Measurements from ENCODE around the gene SYCP2L.
"Not testable (repeated sequence)": the region's sequence is repeated elsewhere in the genome, so short reads cannot be mapped to it uniquely, and the experiment has no call there.

SYCP2L gene

DNA sequence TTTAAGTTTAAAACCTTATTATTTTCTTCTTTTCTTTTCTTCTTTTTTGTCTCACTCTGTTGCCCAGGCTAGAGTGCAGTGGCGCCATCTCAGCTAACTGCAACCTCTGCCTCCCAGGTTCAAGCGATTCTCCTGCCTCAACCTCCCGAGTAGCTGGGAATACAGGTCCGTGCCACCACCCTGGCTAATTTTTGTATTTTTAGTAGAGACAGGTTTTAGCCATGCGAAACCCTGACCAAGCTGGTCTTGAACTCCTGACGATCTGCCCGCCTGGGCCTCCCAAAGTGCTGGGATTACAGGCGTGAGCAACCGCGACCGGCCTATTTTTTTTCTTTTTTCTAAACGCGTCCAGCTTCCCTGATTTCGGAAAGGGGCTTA lies 4.6 kb upstream of the SYCP2L start:
- not testable (repeated sequence) for DNase-seq

DNA sequence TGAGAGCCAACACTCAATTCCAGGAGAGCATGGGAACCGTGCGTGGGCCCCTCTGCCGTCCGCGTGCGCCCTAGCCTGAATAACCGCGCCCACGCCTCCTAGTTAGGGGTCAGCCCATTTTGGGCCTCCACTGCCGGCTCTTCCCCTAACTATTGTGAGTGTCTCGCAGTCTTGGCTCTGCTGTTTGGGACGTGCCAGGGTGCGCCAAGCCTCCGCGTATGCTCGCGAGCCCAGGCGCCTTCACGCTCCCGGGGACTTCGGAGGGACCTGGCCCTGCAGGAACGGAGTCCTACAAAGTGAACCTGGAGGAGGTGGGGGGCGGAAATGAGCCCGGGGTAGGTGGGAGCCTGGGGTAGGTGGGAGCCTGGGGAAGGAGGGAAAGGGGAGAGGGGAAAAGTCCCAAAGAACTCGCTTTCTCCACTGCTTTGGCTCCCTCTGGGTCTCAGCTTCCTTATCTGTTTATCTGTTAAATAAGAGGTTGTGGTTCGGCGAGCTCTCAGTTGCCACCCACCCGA lies 4.1 kb upstream of the SYCP2L start:
- no peak for DNase-seq

DNA sequence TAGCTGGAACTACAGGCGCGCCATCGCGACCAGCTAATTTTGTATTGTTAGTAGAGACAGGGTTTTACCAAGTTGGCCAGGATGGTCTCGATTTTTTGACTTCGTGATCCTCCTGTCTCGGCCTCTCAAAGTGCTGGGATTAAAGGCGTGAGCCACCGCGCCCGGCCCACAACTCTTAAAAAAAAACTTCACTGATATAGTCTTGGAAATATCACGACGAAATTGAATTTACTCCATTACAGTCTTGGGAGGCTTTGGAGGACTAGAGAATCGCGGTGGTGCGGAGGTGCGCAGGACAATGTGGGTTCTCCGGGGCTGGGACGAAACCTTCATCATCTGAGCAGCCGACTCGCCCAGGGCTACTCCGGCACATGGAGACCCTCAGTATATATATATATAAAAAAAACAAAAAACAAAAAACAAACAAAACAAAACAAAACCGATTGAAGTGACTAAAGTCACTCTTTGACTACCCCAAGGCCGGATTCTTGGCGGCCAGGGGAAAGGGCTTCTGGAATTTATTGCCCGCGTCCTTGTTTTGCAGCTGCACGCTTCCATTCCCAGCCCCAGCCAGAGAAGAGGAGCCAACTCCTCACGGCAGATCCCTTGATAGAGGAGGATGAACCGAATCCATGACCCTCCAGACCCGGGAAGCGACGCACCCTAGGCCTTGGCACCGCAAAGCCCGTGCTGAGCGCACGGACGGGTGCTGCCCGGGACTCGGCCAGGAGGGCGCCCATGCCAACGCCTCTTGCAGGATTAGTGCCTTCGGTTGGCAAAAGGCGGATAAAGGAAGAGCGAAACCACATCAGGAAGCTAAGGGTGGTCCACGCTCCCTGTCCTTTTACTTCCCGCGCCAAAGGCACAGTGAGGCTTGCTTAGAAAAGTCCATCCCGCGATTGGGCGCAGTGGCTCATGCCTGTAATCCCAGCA lies 3.3 kb upstream of the SYCP2L start:
- DNase-seq: no peak

DNA sequence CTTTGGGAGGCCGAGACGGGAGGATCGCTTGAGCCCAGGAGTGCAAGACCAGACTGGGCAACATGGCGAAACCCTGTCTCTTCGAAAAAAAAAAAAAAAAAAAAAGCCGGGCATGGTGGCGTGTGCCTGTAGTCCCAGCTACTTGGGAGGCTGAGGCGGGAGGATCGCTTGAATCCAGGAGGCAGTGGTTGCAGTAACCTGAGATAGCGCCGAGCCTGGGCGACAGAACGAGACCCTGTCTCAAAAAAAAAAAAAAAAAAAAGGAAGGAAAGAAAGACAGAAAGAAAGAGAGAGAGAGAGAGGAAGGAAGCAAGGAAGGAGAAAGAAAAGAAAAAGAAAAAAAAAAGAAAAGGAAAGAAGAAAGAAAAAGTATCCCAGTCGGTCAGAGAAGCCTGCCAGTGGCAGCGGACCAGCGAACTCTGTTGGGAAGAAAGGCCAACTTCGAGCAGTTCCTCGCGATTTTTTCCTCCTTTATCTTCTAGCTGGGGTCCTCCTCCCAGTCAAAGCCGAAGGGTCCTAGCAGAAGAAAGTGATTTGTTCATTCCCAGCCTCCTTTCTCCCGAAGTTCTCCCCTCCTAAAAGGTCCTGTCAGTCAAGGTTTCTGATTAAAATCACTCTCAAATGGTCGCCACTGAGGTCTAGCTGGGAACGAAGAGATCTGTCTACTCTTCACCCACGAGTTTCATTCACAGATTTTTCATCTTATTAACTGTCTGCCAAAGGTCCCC lies 2.4 kb upstream of the SYCP2L start:
- no peak for DNase-seq

DNA sequence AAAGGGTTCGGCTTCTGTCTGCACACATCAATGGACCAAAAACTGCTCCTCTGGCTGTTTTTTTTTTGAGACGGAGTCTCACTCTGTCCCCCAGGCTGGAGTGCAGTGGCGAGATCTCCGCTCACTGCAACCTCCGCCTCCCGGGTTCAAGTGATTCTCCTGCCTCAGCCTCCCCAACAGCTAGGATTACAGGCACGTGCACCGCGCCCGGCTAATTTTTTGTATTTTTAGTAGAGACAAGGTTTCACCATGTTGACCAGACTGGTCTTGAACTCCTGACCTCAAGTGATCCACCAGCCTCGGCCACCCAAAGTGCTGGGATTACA lies 524 bp upstream of the SYCP2L start:
- DNase-seq: not testable (repeated sequence)

DNA sequence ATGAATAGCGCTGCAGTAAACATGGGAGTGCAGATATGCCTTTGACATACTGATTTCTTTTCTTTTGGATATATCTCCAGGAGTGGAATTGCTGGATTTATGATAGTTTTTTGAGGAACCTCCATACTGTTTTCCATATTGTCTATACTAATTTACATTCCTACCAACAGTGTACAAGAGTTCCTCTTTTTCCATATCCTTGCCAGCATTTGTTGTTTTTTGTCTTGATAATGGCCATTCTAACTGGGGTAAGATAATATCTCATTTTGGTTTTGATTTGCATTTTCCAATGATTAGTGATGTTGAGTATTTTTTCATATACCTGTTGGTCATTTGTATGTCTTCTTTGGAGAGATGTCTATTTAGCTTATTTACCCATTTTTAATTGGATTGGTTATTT lies 3.3 kb downstream of the SYCP2L start:
- DNase-seq: no peak

DNA sequence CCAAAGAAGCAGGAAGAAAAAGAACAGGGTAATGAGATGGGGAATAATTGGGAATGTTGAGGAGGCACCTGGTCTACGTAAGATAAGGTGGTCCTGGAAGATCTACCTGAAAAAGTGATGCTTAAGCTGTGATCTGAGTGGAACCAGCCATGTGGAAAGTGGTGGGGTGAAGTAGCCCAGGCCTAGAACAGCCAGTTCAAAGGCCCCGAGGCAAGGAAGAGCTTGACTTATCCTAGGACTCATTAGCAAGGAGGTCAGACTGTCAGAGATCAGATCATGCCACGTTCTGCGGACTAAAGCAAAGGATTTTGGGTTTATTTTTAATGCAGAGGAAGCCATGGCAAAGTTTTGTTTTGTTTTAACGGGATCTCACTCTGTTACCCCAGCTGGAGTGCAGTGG lies 5.1 kb downstream of the SYCP2L start:
- DNase-seq: no peak

DNA sequence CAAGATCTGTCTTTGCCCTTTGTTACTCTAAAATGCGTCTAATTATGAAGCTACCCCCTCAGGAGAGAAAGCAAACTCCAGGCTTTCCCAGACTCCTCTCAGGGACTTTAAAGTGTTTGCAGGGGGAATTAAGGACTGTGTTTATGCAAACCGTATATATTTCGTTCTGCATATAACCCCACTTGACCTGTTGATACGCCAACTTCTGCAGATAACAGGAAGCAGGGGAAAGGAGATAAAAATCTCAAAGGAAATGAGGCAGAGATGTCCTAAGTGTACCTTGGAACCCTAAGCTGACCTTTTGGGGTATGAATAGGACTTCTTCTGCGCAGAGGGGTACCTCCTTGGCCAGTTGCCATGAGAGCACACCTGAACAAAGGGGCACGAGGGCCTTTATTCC lies 8.1 kb downstream of the SYCP2L start:
- DNase-seq: no peak

DNA sequence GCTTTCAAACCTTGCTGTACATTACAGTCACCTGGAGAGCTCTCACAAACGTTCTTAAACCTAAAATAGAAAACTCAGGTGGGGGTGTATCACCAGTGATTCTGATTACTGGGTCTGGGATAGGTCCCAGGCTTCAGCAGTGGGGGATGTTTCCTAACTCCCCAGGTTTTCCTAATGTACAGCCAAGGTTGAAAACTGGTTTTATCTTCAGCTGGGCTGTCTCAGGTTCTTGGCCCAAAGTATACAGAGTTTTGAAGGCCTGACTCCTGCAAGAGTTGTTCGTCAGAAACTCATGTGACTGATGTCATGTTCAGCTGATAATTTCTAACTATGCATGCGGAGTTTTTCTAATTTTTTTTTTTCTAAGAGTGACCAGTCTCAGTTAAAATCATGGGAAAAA lies 9.8 kb downstream of the SYCP2L start:
- DNase-seq: no peak

DNA sequence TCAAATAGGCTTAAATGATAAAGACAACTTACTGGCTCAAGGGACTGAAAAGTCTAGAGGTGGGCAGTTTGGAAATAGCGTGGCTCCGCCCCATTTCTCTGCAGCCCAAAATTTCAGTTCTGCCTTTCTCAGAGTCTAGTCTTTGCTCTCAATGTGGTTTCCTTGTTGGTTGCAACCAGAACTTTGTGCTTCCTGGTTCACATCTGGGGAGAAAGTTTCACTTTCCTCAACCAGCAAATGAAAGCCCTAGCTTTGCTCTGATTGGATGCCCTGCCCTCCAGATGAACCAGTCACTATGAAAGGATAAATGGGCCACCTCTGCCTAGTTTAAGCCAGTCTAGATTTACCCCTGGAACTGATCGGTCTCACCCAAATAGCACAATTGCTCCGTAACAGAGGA lies 14.9 kb downstream of the SYCP2L start:
- DNase-seq: no peak

DNA sequence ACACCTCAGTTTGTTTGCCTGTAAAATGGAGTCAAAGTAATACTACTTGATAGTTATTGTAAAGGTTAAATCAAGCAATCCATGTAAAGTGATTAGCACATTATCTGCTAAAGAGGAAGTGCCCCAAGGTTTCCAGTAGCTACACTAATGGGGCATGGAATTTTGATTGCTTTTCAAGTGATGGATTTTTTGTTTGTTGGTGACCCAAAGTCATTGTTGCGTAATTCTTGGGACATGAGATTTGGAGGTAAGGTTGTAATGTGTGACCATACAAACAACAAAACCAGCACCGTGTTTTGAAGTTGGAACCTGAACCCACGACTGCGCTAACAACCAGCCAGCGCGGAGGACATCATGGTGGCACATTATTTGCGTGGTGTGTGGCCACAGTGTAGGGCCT lies 17.2 kb downstream of the SYCP2L start:
- DNase-seq: no peak

DNA sequence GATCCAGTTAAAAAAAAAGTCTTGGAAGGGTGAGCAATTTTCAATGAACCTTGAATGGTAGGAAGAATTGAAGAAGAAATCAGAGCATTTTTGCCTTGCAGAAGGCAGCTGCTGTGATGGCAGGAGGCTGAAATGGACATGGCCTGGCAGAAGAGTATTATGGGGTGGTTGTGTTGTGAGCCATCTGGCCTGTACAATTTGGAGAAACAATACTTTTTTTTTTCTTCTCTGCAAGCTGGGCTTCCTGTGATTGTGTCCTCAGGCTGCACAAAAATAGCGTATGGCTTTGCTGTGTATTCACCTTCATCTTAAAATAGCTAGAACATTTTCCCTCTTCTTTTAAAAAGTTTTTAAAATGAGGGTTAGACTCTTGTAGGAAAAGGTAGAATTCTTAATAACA lies 21.4 kb downstream of the SYCP2L start:
- no peak for DNase-seq

GRCh38 chr6:10919520-10919919 lies 32.7 kb downstream of the SYCP2L start:
- DNase-seq: not testable (repeated sequence)

DNA sequence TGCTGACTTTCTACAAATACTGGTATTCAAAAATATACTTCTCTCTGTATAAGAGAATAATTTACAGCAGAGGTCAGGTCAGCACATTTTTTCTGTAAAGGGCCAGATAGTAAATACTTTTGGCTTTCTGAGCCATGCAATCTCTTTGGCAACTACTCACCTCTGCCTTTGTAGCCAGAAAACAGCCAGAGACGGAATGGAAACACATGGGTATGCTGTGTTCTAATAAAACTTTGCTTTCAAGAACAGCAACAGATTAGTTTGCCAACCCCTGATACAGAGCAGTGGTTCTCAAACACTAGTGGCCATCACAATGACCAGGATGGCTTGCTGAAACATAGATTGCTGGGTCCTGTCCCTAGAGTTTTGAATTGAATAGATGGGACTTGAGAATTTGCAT lies 46.3 kb downstream of the SYCP2L start:
- DNase-seq: no peak

- DNase-seq: no peak
These were observed 53.0 kb downstream of the SYCP2L start for GRCh38 chr6:10939840-10940239.

DNA sequence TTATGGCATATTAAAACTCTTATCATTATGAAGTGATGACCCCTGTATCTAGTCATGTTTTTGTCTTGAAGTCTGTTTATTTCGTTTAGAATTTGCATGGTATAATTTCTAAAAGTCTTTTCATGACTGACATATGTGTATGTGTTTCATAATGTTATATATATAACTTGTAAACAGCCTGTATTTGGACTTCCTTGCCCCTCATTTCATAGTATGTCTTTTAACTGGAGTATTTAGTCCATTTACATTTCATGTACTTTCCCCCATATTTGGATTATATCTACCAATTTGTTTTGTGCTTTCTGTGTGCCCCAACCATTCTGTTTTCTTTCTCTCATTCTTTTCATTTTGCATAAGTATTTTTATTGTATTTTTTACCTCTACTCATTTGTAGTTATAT lies 59.0 kb downstream of the SYCP2L start:
- DNase-seq: no peak

GRCh38 chr6:10947966-10948365 lies 61.1 kb downstream of the SYCP2L start:
- no peak for DNase-seq

DNA sequence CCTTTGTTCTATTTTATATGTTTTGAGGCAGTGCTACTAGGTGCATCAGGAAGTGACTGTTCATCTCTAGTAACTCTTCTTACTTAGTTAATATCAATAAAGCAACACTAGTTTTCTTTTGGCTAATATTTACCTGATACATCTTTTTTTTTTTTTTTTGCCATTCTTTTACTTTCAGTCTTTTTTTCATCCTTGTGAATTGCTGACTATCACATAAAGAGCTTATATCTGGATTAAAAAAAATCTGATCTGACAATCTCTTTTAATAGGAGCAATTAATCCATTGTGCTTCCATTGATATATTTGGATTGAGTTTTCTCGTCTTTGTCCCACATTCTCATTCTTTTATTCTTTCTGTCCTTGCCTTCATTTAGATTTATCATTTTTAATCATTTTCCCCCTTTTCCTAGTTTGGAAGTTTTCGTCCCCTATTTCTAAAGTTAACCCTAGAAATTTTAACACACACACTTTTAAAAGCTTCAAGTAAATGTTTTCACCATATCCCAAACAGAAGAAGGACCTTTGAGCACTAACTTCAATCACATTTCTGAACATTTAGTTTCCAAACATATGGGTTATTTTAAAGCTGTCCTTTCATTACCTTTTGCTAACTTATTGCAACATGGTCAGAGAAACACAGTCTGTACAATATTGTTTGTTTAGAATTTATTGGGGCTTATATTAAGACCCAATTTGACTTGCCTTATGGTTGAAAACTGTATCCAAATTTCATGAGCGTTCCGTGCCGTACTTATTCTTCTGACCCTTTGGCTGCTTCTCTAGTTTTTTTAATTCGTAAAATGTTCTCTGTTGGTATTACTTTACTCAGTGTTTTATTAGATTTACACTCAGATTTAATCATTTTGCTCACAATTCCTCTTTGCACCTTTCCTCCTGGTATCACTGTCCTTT lies 63.0 kb downstream of the SYCP2L start:
- no peak for DNase-seq

- DNase-seq: no peak
These were observed 64.9 kb downstream of the SYCP2L start for GRCh38 chr6:10951675-10952282.

DNA sequence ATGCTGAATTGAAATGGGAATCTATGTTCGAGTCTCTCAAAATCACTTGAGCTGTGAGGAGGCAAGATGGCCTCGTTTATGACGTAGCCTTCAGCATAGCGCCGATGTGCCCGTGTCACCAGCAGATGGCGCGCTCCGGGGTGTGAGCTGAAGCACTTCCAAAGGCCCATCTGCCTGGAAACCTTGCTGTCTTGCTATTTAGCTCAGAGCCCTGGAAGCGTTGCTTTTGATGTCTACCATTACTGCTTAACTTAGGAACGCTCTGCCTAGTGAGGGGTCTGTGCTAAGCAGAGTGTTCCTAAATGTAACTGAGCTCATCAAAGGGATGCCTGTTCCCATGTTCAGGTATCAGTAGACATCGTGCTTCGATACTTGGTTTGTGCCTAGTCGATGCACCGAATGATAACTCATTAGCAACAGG lies 67.7 kb downstream of the SYCP2L start:
- DNase-seq: peak; percentile 82 to 86

DNA sequence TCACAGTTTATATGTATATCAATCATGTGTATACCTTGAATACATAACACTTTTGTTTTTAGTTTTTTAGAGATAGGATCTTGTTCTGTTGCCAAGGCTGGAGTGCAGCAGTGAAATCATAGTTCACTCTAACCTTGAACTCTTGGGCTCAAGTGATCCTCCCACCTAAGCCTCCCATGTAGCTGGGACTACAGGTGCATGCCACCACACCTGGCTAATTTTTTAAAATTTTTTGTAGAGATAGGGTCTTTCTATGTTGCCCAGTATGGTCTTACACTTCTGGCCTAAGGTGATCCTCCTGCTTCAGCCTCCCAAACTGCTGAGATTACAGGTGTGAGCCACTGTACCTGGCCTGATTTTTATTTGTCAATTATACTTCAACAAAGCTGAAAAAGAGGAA lies 69.9 kb downstream of the SYCP2L start:
- DNase-seq: no peak

DNA sequence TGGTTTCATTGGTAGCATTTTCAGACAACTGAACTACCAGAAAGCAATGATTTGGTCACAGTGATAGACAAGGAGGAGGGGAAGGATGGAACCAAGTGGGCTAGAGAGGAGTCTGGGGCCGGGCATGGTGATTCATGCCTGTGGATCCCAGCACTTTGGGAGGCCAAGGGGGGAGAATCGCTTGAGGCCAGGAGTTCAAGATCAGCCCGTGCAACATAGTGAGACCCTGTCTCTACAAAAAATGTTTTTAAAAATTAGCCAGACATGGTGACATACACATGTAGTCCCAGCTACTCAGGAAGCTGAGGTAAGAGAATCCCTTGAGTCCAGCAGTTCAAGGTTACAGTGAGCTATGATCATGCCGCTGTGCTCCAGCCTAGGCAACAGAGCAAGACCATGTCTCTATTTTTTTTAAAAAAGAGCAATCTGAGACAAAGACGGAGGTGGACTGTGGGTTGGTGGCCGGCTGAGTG lies 70.6 kb downstream of the SYCP2L start:
- no peak for DNase-seq

GRCh38 chr6:10960171-10960570 lies 73.3 kb downstream of the SYCP2L start:
- DNase-seq: no peak

Data from activated CD4-positive, alpha-beta T cell treated with anti-CD3 and anti-CD28 coated beads, Interleukin-2, amount 50 U/mL, for 48 hours (primary cell).